Measurements from ENCODE around the gene SSH2. TPM values are rescaled to one million over a fixed set of nuclear protein-coding genes. Genes with fewer than 3 reads are reported as not detected.
"Not testable (repeated sequence)": the region's sequence is repeated elsewhere in the genome, so short reads cannot be mapped to it uniquely, and the experiment has no call there.

SSH2 gene
- total RNA-seq, 1 experiment from 2014 or later: 45.1 TPM

- peaks cover 48% of the 10 kb centered on the region for H3K79me2 ChIP-seq (ENCODE audit: low read depth)
- CTCF ChIA-PET: no interaction called here
- POLR2A ChIA-PET (ENCODE audit: unreplicated experiment): interaction anchor here (0.6 kb wide), 1 partner anchor 17 kb away, joined by 4 read pairs; no protein-coding TSS in a partner anchor
Measured at GRCh38 chr17:29905879-29906167, 24.2 kb downstream of the SSH2 start.

GRCh38 chr17:29905086-29905878 is 24.7 kb downstream of the SSH2 start:
- Histone ChIP-seq H3K79me2 (ENCODE audit: low read depth) (peaks cover 46% of the 10 kb centered on the region), H3K27me3 (ENCODE audit: insufficient read depth, low read depth) (no peaks in the 10 kb centered on the region), H3F3A (ENCODE audit: insufficient read depth, low read depth) (0 out of 2 replicates have a peak, but pooled peaks cover 6% of the 10 kb centered on the region), H3K27ac (no peak overlapping the region), H2AFZ (no peak overlapping the region), H3K36me3 (ENCODE audit: low read depth) (no peaks in the 10 kb centered on the region), H3K4me1 (replicated peaks; ENCODE audit: insufficient read depth) (peaks cover 6% of the 10 kb centered on the region; the same call in 1 of the 2 replicates), H3K4me3 (no peak overlapping the region), H3K9me3 (ENCODE audit: insufficient read depth, low read depth) (no peaks in the 10 kb centered on the region), H3K9me2 (ENCODE audit: insufficient read depth) (no peaks in the 10 kb centered on the region), H4K20me1 (ENCODE audit: insufficient read depth) (no peaks in the 10 kb centered on the region), H3K4me2 (no peak overlapping the region)
- no TSS peak for BruUV-seq (replicated peaks)
- TF ChIP-seq EZH2 (IDR thresholded peaks at IDR 0.05; ENCODE audit: low read depth) (no peak), CTCF (conservative IDR thresholded peaks at IDR 0.05) (no peak)
- CTCF ChIA-PET: no interaction called here
- no peak for DNase-seq
- intact Hi-C loops (cut with micrococcal nuclease; ENCODE audit: unreplicated experiment): no loop called here
- POLR2A ChIA-PET (ENCODE audit: unreplicated experiment): interaction anchor here (0.6 kb wide), 1 partner anchor 16 kb away, joined by 4 read pairs; no protein-coding TSS in a partner anchor

More at GRCh38 chr17:29905879-29906167, 24.2 kb downstream of the SSH2 start:
- intact Hi-C loops (cut with micrococcal nuclease; ENCODE audit: unreplicated experiment): no loop called here
- Histone ChIP-seq H3F3A (ENCODE audit: insufficient read depth, low read depth) (0 out of 2 replicates have a peak, but pooled peaks cover 10% of the 10 kb centered on the region), H3K4me1 (replicated peaks; ENCODE audit: insufficient read depth) (peaks cover 8% of the 10 kb centered on the region; the same call in 1 of the 2 replicates), H3K4me2 (no peak overlapping the region), H3K27ac (no peak overlapping the region), H2AFZ (no peak overlapping the region), H3K9me2 (ENCODE audit: insufficient read depth) (no peaks in the 10 kb centered on the region), H3K27me3 (ENCODE audit: insufficient read depth, low read depth) (no peaks in the 10 kb centered on the region), H3K9me3 (ENCODE audit: insufficient read depth, low read depth) (no peaks in the 10 kb centered on the region), H3K36me3 (ENCODE audit: low read depth) (no peaks in the 10 kb centered on the region), H4K20me1 (ENCODE audit: insufficient read depth) (no peaks in the 10 kb centered on the region), H3K4me3 (no peak overlapping the region)
- DNase-seq: no peak
- no TSS peak for BruUV-seq (replicated peaks)
- TF ChIP-seq EZH2 (IDR thresholded peaks at IDR 0.05; ENCODE audit: low read depth): no peak
- no peak for TF ChIP-seq CTCF (conservative IDR thresholded peaks at IDR 0.05)

- Histone ChIP-seq H3K36me3 (ENCODE audit: low read depth) (no peaks in the 10 kb centered on the region), H3K79me2 (ENCODE audit: low read depth) (peaks cover 35% of the 10 kb centered on the region), H4K20me1 (ENCODE audit: insufficient read depth) (no peaks in the 10 kb centered on the region), H3K4me3 (no peak overlapping the region), H3K27me3 (ENCODE audit: insufficient read depth, low read depth) (no peaks in the 10 kb centered on the region), H3K9me2 (ENCODE audit: insufficient read depth) (no peaks in the 10 kb centered on the region), H3F3A (ENCODE audit: insufficient read depth, low read depth) (no peaks in the 10 kb centered on the region), H2AFZ (no peak overlapping the region), H3K4me2 (no peak overlapping the region), H3K27ac (no peak overlapping the region), H3K4me1 (replicated peaks; ENCODE audit: insufficient read depth) (no peaks in the 10 kb centered on the region), H3K9me3 (ENCODE audit: insufficient read depth, low read depth) (no peaks in the 10 kb centered on the region)
- CTCF ChIA-PET: no interaction called here
- DNase-seq: no peak
- TF ChIP-seq EZH2 (IDR thresholded peaks at IDR 0.05; ENCODE audit: low read depth) (no peak), CTCF (conservative IDR thresholded peaks at IDR 0.05) (no peak)
- intact Hi-C loops (cut with micrococcal nuclease; ENCODE audit: unreplicated experiment): no loop called here
- POLR2A ChIA-PET (ENCODE audit: unreplicated experiment): no interaction called here
- no TSS peak for BruUV-seq (replicated peaks)
Measured at GRCh38 chr17:29903471-29903870, 26.6 kb downstream of the SSH2 start.

- BruUV-seq (replicated peaks); H3K9me2 ChIP-seq (ENCODE audit: insufficient read depth); POLR2A ChIA-PET (ENCODE audit: unreplicated experiment); H2AFZ ChIP-seq; intact Hi-C loops (cut with micrococcal nuclease; ENCODE audit: unreplicated experiment); H4K20me1 ChIP-seq (ENCODE audit: insufficient read depth); CTCF ChIA-PET; H3K27me3 ChIP-seq (ENCODE audit: insufficient read depth, low read depth); H3K36me3 ChIP-seq (ENCODE audit: low read depth); H3K4me3 ChIP-seq; H3K4me1 ChIP-seq (replicated peaks; ENCODE audit: insufficient read depth); H3K9me3 ChIP-seq (ENCODE audit: insufficient read depth, low read depth); DNase-seq; H3K4me2 ChIP-seq; H3K27ac ChIP-seq; H3F3A ChIP-seq (ENCODE audit: insufficient read depth, low read depth): not testable (repeated sequence)
- peaks cover 12% of the 10 kb centered on the region; the same call in 1 of the 2 replicates for H3K79me2 ChIP-seq (ENCODE audit: low read depth)
Measured at GRCh38 chr17:29897136-29897535, 32.9 kb downstream of the SSH2 start.
